NT2/D1 (cell line): ENCODE results near the gene SSB.

Experiments
- DNase-seq: peaks from one replicate; pipeline ENCODE4 v3.0.0-alpha.2; 2011; ENCODE audit warnings: low read depth, low spot score
- H3K27me3 ChIP-seq: 2 replicates; pipeline ENCODE4 v1.6.0; 2011; ENCODE audit warnings: mild to moderate bottlenecking; ENCODE audit not compliant: insufficient read length, insufficient read depth
- H3K36me3 ChIP-seq: 2 replicates; pipeline ENCODE4 v1.6.1; 2011; ENCODE audit warnings: mild to moderate bottlenecking, low read length, mixed read lengths; ENCODE audit not compliant: insufficient read depth, insufficient read length
- H3K4me1 ChIP-seq: 2 replicates; pipeline ENCODE4 v1.5.1; 2011; ENCODE audit not compliant: insufficient read depth, insufficient read length
- H3K4me3 ChIP-seq: 2 replicates; pipeline ENCODE4 v1.5.1; 2011; ENCODE audit warnings: low read depth; ENCODE audit not compliant: insufficient read length
- H3K9ac ChIP-seq: 2 replicates; pipeline ENCODE4 v1.6.0; 2011; ENCODE audit warnings: low read depth; ENCODE audit not compliant: insufficient read length
- H3K9me3 ChIP-seq: 2 replicates; pipeline ENCODE4 v1.5.1; 2011; ENCODE audit warnings: mild to moderate bottlenecking, low read length; ENCODE audit not compliant: insufficient read depth
- SUZ12 ChIP-seq: IDR thresholded peaks from 2 replicates; pipeline ENCODE4 v1.6.1; 2011; ENCODE audit not compliant: insufficient read length, insufficient read depth; ENCODE audit errors: extremely low read depth
- YY1 ChIP-seq: IDR thresholded peaks from 2 replicates; pipeline ENCODE4 v1.6.1; 2011; ENCODE audit not compliant: insufficient read length, insufficient read depth
- ZNF274 ChIP-seq: IDR thresholded peaks from 2 replicates; pipeline ENCODE4 v1.6.1; 2011; ENCODE audit warnings: mild to moderate bottlenecking, low read depth, low read length

Gene SSB

GRCh38 chr2:169761251-169761969, 37.3 kb upstream of the SSB start:
- Histone ChIP-seq H3K9ac (no peak overlapping the region), H3K4me1 (no peaks in the 10 kb centered on the region), H3K36me3 (no peaks in the 10 kb centered on the region), H3K4me3 (no peak overlapping the region), H3K27me3 (no peaks in the 10 kb centered on the region), H3K9me3 (0 out of 2 replicates have a peak, but pooled peaks cover 4% of the 10 kb centered on the region)
- DNase-seq, result no peak
- TF ChIP-seq ZNF274 (no peak), SUZ12 (no peak)

GRCh38 chr2:169761970-169762292, 36.7 kb upstream of the SSB start:
- no peaks in the 10 kb centered on the region for H3K27me3 ChIP-seq
- H3K4me3 ChIP-seq, result no peak overlapping the region
- no peaks in the 10 kb centered on the region for H3K36me3 ChIP-seq
- no peak overlapping the region for H3K9ac ChIP-seq
- TF ChIP-seq SUZ12 (no peak), YY1 (no peak), ZNF274 (no peak)
- no peak for DNase-seq
- H3K9me3 ChIP-seq, result no peaks in the 10 kb centered on the region
- no peaks in the 10 kb centered on the region for H3K4me1 ChIP-seq

GRCh38 chr2:169765523-169765922, 33.1 kb upstream of the SSB start:
- no peaks in the 10 kb centered on the region for H3K9me3 ChIP-seq
- no peaks in the 10 kb centered on the region for H3K27me3 ChIP-seq
- no peak for TF ChIP-seq YY1
- no peak for TF ChIP-seq SUZ12
- TF ChIP-seq ZNF274, result no peak
- no peak for DNase-seq
- H3K4me1 ChIP-seq, result no peaks in the 10 kb centered on the region
- H3K4me3 ChIP-seq, result no peak overlapping the region
- H3K36me3 ChIP-seq, result no peaks in the 10 kb centered on the region
- H3K9ac ChIP-seq, result no peak overlapping the region

GRCh38 chr2:169767243-169767888, 31.3 kb upstream of the SSB start:
- H3K9me3 ChIP-seq, result no peaks in the 10 kb centered on the region
- TF ChIP-seq ZNF274 (no peak), YY1 (no peak), SUZ12 (no peak)

GRCh38 chr2:169768262-169768995, 30.2 kb upstream of the SSB start:
- DNase-seq, result no peak
- no peaks in the 10 kb centered on the region for H3K4me1 ChIP-seq
- no peak overlapping the region for H3K4me3 ChIP-seq
- H3K27me3 ChIP-seq, result no peaks in the 10 kb centered on the region
- H3K36me3 ChIP-seq, result no peaks in the 10 kb centered on the region
- no peaks in the 10 kb centered on the region for H3K9me3 ChIP-seq
- TF ChIP-seq SUZ12 (no peak), ZNF274 (no peak), YY1 (no peak)
- H3K9ac ChIP-seq, result no peak overlapping the region

More at GRCh38 chr2:169767243-169767888, 31.3 kb upstream of the SSB start:
- no peaks in the 10 kb centered on the region for H3K36me3 ChIP-seq
- no peaks in the 10 kb centered on the region for H3K27me3 ChIP-seq
- peak; percentile 18 for DNase-seq
- H3K9ac ChIP-seq, result no peak overlapping the region
- H3K4me1 ChIP-seq, result no peaks in the 10 kb centered on the region
- H3K4me3 ChIP-seq, result no peak overlapping the region

GRCh38 chr2:169771021-169771420, 27.6 kb upstream of the SSB start:
- no peaks in the 10 kb centered on the region for H3K36me3 ChIP-seq
- DNase-seq, result no peak
- H3K27me3 ChIP-seq, result no peaks in the 10 kb centered on the region
- H3K4me3 ChIP-seq, result no peak overlapping the region
- H3K9me3 ChIP-seq, result no peaks in the 10 kb centered on the region
- no peak overlapping the region for H3K9ac ChIP-seq
- TF ChIP-seq YY1, result no peak
- TF ChIP-seq SUZ12, result no peak
- no peak for TF ChIP-seq ZNF274
- no peaks in the 10 kb centered on the region for H3K4me1 ChIP-seq

GRCh38 chr2:169771612-169772011, 27.1 kb upstream of the SSB start:
- DNase-seq, result no peak
- H3K4me3 ChIP-seq, result no peak overlapping the region
- H3K36me3 ChIP-seq, result no peaks in the 10 kb centered on the region
- no peak for TF ChIP-seq YY1
- TF ChIP-seq ZNF274, result no peak
- no peak for TF ChIP-seq SUZ12
- no peaks in the 10 kb centered on the region for H3K4me1 ChIP-seq
- no peaks in the 10 kb centered on the region for H3K27me3 ChIP-seq
- H3K9me3 ChIP-seq, result no peaks in the 10 kb centered on the region
- H3K9ac ChIP-seq, result no peak overlapping the region
